Ishikawa (cell line): ENCODE measurements around the gene CEP78.

Source experiments
- CEBPB ChIP-seq: IDR thresholded peaks from 2 replicates; pipeline ENCODE4 v1.6.1; 2012
- CREB1 ChIP-seq: IDR thresholded peaks from 2 replicates; pipeline ENCODE4 v1.6.1; 2012; ENCODE audit warnings: low read depth
- EGR1 ChIP-seq: IDR thresholded peaks from 2 replicates; pipeline ENCODE4 v1.6.1; 2012
- EP300 ChIP-seq: IDR thresholded peaks from 2 replicates; pipeline ENCODE4 v1.6.1; 2012; ENCODE audit warnings: borderline replicate concordance
- FOXM1 ChIP-seq: IDR thresholded peaks from 2 replicates; pipeline ENCODE4 v1.6.1; 2012; ENCODE audit warnings: low read depth, borderline replicate concordance
- NFIC ChIP-seq: IDR thresholded peaks from 2 replicates; pipeline ENCODE4 v1.6.1; 2012
- RAD21 ChIP-seq: IDR thresholded peaks from 2 replicates; pipeline ENCODE4 v1.6.1; 2012; ENCODE audit warnings: low read depth
- TAF1 ChIP-seq: IDR thresholded peaks from 2 replicates; pipeline ENCODE4 v1.6.1; 2012; ENCODE audit warnings: low read depth, mild to moderate bottlenecking
- TCF12 ChIP-seq: IDR thresholded peaks from 2 replicates; pipeline ENCODE4 v1.6.1; 2012; ENCODE audit warnings: low read depth
- TEAD4 ChIP-seq: IDR thresholded peaks from 2 replicates; pipeline ENCODE4 v1.6.1; 2012
- YY1 ChIP-seq: IDR thresholded peaks from 2 replicates; pipeline ENCODE4 v1.6.1; 2012; ENCODE audit warnings: low read depth
- ZBTB7A ChIP-seq: IDR thresholded peaks from 2 replicates; pipeline ENCODE4 v1.6.1; 2012; ENCODE audit warnings: low read depth
- TF ChIP-seq, protein P1 (sequence below): IDR thresholded peaks from 2 replicates; pipeline ENCODE4 v1.6.1; 2012
- TF ChIP-seq, protein P2 (sequence below): IDR thresholded peaks from 2 replicates; pipeline ENCODE4 v1.6.1; 2012; ENCODE audit warnings: low read depth, mild to moderate bottlenecking
- TF ChIP-seq, protein P3 (sequence below): IDR thresholded peaks from 2 replicates; pipeline ENCODE4 v1.6.1; 2012

CEP78 gene

DNA sequence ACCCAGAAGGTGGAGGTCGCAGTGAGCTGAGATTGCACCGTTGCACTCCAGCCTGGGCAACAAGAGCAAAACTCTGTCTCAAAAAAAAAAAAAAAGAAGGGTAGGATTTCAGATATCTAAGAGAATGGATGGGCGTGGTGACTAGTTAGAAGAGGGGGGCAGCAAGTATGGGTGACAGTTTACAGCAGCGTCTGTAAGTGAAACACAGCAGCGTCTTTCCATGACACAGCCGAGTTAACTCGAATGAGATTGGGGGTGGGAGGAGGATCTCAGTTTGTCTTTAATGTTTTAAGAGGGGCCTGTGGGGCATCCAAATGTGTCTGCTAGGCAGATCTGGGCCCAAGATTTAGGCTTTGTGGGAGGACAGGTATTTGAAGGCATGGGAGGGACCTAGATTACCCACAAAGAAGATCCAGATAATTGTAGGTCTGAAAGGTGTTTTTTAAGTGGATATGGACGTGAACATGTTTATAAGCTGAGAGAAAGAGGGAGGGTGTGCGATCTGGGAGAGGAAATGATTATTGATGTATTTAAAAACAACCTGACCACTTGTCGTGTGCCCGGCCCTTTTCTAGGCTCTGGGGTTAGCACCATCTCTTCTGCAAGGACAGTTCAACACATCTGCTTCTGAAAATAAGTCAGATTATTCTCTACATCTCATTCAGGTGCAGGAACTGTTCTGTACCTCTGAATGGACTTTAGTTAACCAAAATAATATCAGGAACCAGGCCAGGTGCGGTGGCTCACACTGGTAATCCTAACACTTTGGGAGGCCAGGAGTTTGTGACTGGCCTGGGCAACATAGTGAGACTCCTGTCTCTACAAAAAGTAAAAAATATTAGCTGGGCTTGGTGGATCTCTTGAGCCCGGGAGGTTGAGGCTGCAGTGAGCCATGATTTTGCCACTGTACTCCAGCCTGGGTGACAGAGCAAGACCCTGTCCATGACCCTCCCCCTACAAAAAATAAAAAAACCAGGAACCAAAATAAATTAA is 2.5 kb downstream of the CEP78 start:
- TF ChIP-seq TCF12 (no peak), YY1 (no peak), TEAD4 (no peak), CREB1 (no peak), CEBPB (no peak), NFIC (no peak), RAD21 (no peak), EGR1 (no peak), FOXM1 (no peak), ZBTB7A (no peak), EP300 (no peak)
- TF ChIP-seq, protein P1, sequence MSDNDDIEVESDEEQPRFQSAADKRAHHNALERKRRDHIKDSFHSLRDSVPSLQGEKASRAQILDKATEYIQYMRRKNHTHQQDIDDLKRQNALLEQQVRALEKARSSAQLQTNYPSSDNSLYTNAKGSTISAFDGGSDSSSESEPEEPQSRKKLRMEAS: no peak
- TF ChIP-seq, protein P2, sequence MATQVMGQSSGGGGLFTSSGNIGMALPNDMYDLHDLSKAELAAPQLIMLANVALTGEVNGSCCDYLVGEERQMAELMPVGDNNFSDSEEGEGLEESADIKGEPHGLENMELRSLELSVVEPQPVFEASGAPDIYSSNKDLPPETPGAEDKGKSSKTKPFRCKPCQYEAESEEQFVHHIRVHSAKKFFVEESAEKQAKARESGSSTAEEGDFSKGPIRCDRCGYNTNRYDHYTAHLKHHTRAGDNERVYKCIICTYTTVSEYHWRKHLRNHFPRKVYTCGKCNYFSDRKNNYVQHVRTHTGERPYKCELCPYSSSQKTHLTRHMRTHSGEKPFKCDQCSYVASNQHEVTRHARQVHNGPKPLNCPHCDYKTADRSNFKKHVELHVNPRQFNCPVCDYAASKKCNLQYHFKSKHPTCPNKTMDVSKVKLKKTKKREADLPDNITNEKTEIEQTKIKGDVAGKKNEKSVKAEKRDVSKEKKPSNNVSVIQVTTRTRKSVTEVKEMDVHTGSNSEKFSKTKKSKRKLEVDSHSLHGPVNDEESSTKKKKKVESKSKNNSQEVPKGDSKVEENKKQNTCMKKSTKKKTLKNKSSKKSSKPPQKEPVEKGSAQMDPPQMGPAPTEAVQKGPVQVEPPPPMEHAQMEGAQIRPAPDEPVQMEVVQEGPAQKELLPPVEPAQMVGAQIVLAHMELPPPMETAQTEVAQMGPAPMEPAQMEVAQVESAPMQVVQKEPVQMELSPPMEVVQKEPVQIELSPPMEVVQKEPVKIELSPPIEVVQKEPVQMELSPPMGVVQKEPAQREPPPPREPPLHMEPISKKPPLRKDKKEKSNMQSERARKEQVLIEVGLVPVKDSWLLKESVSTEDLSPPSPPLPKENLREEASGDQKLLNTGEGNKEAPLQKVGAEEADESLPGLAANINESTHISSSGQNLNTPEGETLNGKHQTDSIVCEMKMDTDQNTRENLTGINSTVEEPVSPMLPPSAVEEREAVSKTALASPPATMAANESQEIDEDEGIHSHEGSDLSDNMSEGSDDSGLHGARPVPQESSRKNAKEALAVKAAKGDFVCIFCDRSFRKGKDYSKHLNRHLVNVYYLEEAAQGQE: no peak
- TF ChIP-seq, protein P3, sequence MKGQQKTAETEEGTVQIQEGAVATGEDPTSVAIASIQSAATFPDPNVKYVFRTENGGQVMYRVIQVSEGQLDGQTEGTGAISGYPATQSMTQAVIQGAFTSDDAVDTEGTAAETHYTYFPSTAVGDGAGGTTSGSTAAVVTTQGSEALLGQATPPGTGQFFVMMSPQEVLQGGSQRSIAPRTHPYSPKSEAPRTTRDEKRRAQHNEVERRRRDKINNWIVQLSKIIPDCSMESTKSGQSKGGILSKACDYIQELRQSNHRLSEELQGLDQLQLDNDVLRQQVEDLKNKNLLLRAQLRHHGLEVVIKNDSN: no peak

DNA sequence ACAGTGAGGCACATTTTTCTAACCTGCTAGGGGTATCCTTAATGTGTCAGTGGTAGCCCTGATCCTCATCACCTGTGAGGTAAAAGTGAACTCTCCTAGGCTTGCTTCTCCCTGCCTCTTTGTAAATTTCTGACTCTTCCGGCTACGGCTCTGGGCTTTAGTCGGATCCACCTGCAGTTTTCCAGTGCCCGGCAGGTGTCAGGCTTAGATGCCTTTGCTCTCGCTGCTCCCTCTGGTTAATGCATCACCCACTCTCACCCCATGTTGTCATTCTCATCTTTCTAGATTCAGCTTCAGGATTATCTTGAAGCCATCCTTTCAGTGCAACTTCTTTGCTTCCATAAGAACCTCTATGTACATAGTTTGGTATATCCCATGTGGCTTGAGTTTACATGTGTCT is 3.6 kb downstream of the CEP78 start:
- TF ChIP-seq, protein P1: no peak
- TF ChIP-seq TCF12 (no peak), RAD21 (no peak), TEAD4 (no peak), EP300 (no peak), EGR1 (no peak), TAF1 (no peak), YY1 (no peak), CEBPB (no peak), FOXM1 (no peak), ZBTB7A (no peak), CREB1 (no peak), NFIC (no peak)
- TF ChIP-seq, protein P3: no peak
- TF ChIP-seq, protein P2: no peak

DNA sequence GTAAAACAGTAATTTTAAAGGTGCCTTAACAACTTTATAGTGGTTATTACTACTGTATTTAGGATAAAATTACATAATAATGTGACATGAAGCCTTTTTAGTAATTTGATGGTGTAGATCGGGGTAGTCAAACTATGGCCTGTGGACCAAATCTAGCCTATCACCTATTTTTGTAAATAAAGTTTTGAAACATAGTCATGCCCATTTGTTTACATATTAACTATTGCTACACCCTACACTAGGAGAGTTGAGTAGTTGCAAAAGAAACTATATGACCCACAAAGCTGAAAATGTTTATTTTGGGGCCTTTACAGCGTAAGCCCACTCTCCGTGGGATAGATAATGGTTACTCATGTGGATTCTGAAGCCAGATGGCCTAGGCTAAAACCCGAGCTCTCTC is 6.2 kb downstream of the CEP78 start:
- TF ChIP-seq NFIC (no peak), ZBTB7A (no peak), TEAD4 (no peak), CEBPB (no peak), RAD21 (no peak), CREB1 (no peak)

DNA sequence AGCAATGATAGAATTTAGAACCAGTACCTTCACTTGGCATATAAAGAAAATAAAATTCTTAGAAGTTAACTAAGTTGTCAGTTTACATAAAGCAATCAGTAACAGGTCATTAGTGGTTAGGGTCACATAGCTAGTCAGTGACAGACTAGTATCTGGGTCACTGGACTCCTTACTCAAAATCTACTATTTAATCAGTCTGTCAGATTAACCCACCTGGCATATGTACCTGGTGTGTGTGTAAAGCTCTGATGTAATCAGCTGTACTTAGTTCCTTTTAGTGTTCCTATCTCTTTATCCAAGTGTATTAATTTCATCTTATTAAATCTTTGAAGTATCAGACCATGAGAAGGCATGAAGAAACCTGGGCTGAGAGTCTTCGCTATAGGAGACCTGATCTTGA is 7.3 kb downstream of the CEP78 start:
- TF ChIP-seq TCF12 (no peak), TAF1 (no peak), CREB1 (no peak), FOXM1 (no peak), TEAD4 (no peak), EGR1 (no peak), CEBPB (no peak), RAD21 (no peak), ZBTB7A (no peak), NFIC (no peak)
- TF ChIP-seq, protein P1: no peak
- TF ChIP-seq, protein P2: no peak
- TF ChIP-seq, protein P3: no peak
